K562 (cell line): ENCODE results near the gene TMC6. TPM values are rescaled to one million over a fixed set of nuclear protein-coding genes. Genes with fewer than 3 reads are reported as not detected.

Source experiments
- ARID3B ChIP-seq: fragments of 250-450 bp; sonication (Bioruptor Pico); IDR thresholded peaks from 2 replicates; pipeline ENCODE4 v1.4.0; 2020; ENCODE audit warnings: borderline replicate concordance
- BRF1 ChIP-seq: IDR thresholded peaks from 3 replicates; pipeline ENCODE4 v1.6.1; 2011; ENCODE audit warnings: borderline replicate concordance, mild to moderate bottlenecking; ENCODE audit not compliant: insufficient read length; ENCODE audit errors: extremely low read depth
- CTCF ChIP-seq, 3 experiments: IDR thresholded peaks in 2 of 3; conservative IDR thresholded peaks in 1 of 3; 2 replicates each; pipeline ENCODE4 v1.5.1; 2011 to 2012; ENCODE audit warnings: low read length in 3 of 3, mild to moderate bottlenecking in 3 of 3, control low read depth in 2 of 3, improper control_type of control experiment in 1 of 3, inconsistent platforms in 1 of 3, low read depth in 1 of 3, mixed read lengths in 1 of 3, moderate library complexity in 1 of 3; ENCODE audit not compliant: insufficient read depth in 2 of 3
- MBD1 ChIP-seq: fragments of 250-450 bp; sonication (Bioruptor Pico); IDR thresholded peaks from 2 replicates; pipeline ENCODE4 v1.8.0; 2022; ENCODE audit warnings: inconsistent platforms
- NCOR1 ChIP-seq: fragments of 450-650 bp; IDR thresholded peaks from 2 replicates; pipeline ENCODE4 v1.6.1; 2016; ENCODE audit warnings: mild to moderate bottlenecking, moderate library complexity
- NFXL1 ChIP-seq: fragments of 450-650 bp; formaldehyde crosslinking; IDR thresholded peaks from 2 replicates; pipeline ENCODE4 v1.4.0; 2021; ENCODE audit warnings: mild to moderate bottlenecking
- NRF1 ChIP-seq, 2 experiments: fragments of 450-650 bp; IDR thresholded peaks in 1 of 2; conservative IDR thresholded peaks in 1 of 2; 2 replicates each; pipeline ENCODE4 v1.6.1; 2014; ENCODE audit warnings: mild to moderate bottlenecking in 2 of 2
- POLR2A ChIP-seq: fragments of 450-650 bp; conservative IDR thresholded peaks from 2 replicates; pipeline ENCODE4 v1.6.1; 2016
- RB1 ChIP-seq: fragments of 450-650 bp; IDR thresholded peaks from 2 replicates; pipeline ENCODE4 v1.6.1; 2017; ENCODE audit warnings: low read depth, mild to moderate bottlenecking
- RCOR1 ChIP-seq, 2 experiments: IDR thresholded peaks; 2 replicates each; pipeline ENCODE4 v1.6.1; 2012; ENCODE audit warnings: low read depth in 2 of 2, low read length in 2 of 2, borderline replicate concordance in 1 of 2, improper control_type of control experiment in 1 of 2
- SMAD4 ChIP-seq: fragments of 250-450 bp; sonication (Bioruptor Pico); conservative IDR thresholded peaks from 2 replicates; pipeline ENCODE4 v1.8.0; 2021; ENCODE audit warnings: inconsistent platforms, mild to moderate bottlenecking, moderate library complexity
- SRSF9 ChIP-seq: fragments of 200-400 bp; formaldehyde crosslinking; IDR thresholded peaks from 2 replicates; pipeline ENCODE4 v1.6.1; 2017; ENCODE audit warnings: low read depth, low read length, borderline replicate concordance
- SUPT5H ChIP-seq: fragments of 450-650 bp; IDR thresholded peaks from 2 replicates; pipeline ENCODE4 v1.6.1; 2016
- TEAD1 ChIP-seq, 2 experiments: fragments of 450-650 bp in 1 of 2; sonication (generic) in 1 of 2; formaldehyde crosslinking; IDR thresholded peaks; 2 replicates each; pipeline versions ENCODE4 v1.4.0 to v1.8.0; 2020 to 2022; ENCODE audit warnings: mild to moderate bottlenecking in 2 of 2, missing genetic modification reagents in 1 of 2
- TFAM ChIP-seq: fragments of 250-450 bp; sonication (Bioruptor Pico); conservative IDR thresholded peaks from 2 replicates; pipeline ENCODE4 v1.5.0; 2021; ENCODE audit warnings: mild to moderate bottlenecking, moderate library complexity
- ZNF280B ChIP-seq: fragments of 250-450 bp; sonication (Bioruptor Pico); IDR thresholded peaks from 2 replicates; pipeline ENCODE4 v1.5.1; 2021; ENCODE audit warnings: mild to moderate bottlenecking
- ZNF780A ChIP-seq: fragments of 250-450 bp; sonication (Bioruptor Pico); IDR thresholded peaks from 2 replicates; pipeline ENCODE4 v1.5.0; 2021; ENCODE audit warnings: mild to moderate bottlenecking
- polyA plus RNA-seq, 8 experiments: library from polyadenylated mRNA; depleted of rRNA in 4 of 8; stranded (reverse) in 5 of 8; unstranded in 3 of 8; fragments of >200 nt; fragmentation: Nextera tagmentation in 2 of 8; fragmentation: Illumina TruSeq in 1 of 8; extraction: Ambion mirVana in 2 of 8; extraction: Trizol in 1 of 8; gene quantifications; 2 replicates each; pipeline versions ENCODE4 v1.2.1 to v1.2.3, GENCODE V29; 2011 to 2014; ENCODE audit warnings: inconsistent platforms in 1 of 8, missing spikeins in 1 of 8
- total RNA-seq, 7 experiments: library from RNA; depleted of rRNA in 6 of 7; stranded (reverse); fragments of >200 nt in 6 of 7; fragmentation: Illumina TruSeq in 2 of 7; extraction: Trizol in 2 of 7; gene quantifications; 2 replicates each; pipeline versions ENCODE4 v1.2.1 to v1.2.3, GENCODE V29; 2011 to 2021; ENCODE audit warnings: low replicate concordance in 1 of 7
- TF ChIP-seq, protein P1 (sequence below): fragments of 450-650 bp; IDR thresholded peaks from 2 replicates; pipeline ENCODE4 v1.6.1; 2018; ENCODE audit warnings: mild to moderate bottlenecking, low read depth; ENCODE audit not compliant: partially characterized antibody

TMC6 gene
- total and polyA plus RNA-seq, 9 of the 15 experiments (the other 6 are each of a cell fraction or from before 2014, with no cell fraction given), result 4.1 to 351 (median 66.9) TPM

- TF ChIP-seq CTCF (IDR thresholded peaks at IDR 0.05 in 2 of 3, conservative IDR thresholded peaks at IDR 0.05 in 1 of 3; ENCODE audit: insufficient read depth in 2 of 3, low read depth in 1 of 3, low read length in 3 of 3), result peak; percentile 94 to 97 (median 95)
- peak; percentile 85 for TF ChIP-seq SUPT5H
- TF ChIP-seq RCOR1 (IDR thresholded peaks at IDR 0.05; ENCODE audit: borderline replicate concordance in 1 of 2, low read depth in 2 of 2, low read length in 2 of 2), result peak in 1 of 2 experiments; percentile 39; a peak in 1 of 4 replicates
- TF ChIP-seq NCOR1, result 0 out of 2 replicates have a peak, but pooled peaks have one; percentile 6
- TF ChIP-seq, protein P1, sequence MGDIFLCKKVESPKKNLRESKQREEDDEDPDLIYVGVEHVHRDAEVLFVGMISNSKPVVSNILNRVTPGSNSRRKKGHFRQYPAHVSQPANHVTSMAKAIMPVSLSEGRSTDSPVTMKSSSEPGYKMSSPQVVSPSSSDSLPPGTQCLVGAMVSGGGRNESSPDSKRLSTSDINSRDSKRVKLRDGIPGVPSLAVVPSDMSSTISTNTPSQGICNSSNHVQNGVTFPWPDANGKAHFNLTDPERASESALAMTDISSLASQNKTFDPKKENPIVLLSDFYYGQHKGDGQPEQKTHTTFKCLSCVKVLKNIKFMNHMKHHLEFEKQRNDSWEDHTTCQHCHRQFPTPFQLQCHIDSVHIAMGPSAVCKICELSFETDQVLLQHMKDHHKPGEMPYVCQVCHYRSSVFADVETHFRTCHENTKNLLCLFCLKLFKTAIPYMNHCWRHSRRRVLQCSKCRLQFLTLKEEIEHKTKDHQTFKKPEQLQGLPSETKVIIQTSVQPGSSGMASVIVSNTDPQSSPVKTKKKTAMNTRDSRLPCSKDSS, result no peak
- no peak for TF ChIP-seq BRF1
- no peak for TF ChIP-seq ZNF280B (CRISPR knock-in tag)
- no peak for TF ChIP-seq SRSF9
- TF ChIP-seq NFXL1, result no peak
- TF ChIP-seq TFAM (CRISPR knock-in tag), result no peak
- TF ChIP-seq ZNF780A, result no peak
- peak; percentile 66; the same call in 1 of the 2 replicates for TF ChIP-seq MBD1 (CRISPR knock-in tag)
- 0 out of 4 replicates have a peak, but pooled peaks of 1 of the 2 experiments have one; percentile 25 for TF ChIP-seq TEAD1 (CRISPR knock-in tag; IDR thresholded peaks at IDR 0.05)
- peak; percentile 75 for TF ChIP-seq POLR2A
- peak; percentile 79; the same call in 1 of the 2 replicates for TF ChIP-seq RB1
- TF ChIP-seq SMAD4 (CRISPR knock-in tag), result peak; percentile 30; the same call in 1 of the 2 replicates
- TF ChIP-seq ARID3B (CRISPR knock-in tag), result 0 out of 2 replicates have a peak, but pooled peaks have one; percentile 12
- peak; percentile 35 to 59 for TF ChIP-seq NRF1 (conservative IDR thresholded peaks at IDR 0.05 in 1 of 2, IDR thresholded peaks at IDR 0.05 in 1 of 2)
Measured at GRCh38 chr17:78112518-78113471, 15.8 kb downstream of the TMC6 start (continued).
